Gastrocnemius medialis (tissue), 4 donors: ENCODE results near the gene CDK9. TPM values are rescaled to one million over a fixed set of nuclear protein-coding genes. Genes with fewer than 3 reads are reported as not detected.
"Not testable (repeated sequence)": the region's sequence is repeated elsewhere in the genome, so short reads cannot be mapped to it uniquely, and the experiment has no call there.

ENCODE experiments used
- ATAC-seq, 2 donors: fragments of 150-250 bp; one replicate each; pipeline ENCODE4 v1.9.1; 2016
- DNase-seq, 2 donors: peaks; one replicate each; pipeline ENCODE4 v3.0.0-alpha.2; 2019
- H3K27ac ChIP-seq, 4 donors: fragments of 200-600 bp; sonication (generic); 1 replicate in 1 of 4; 2 replicates in 3 of 4; pipeline ENCODE4 v1.5.1; 2016 to 2018; ENCODE audit warnings: mild to moderate bottlenecking in 2 of 4, moderate library complexity in 1 of 4
- H3K27me3 ChIP-seq, 3 donors: fragments of 200-600 bp; sonication (generic) in 2 of 3; 1 replicate in 1 of 3; 2 replicates in 2 of 3; pipeline versions ENCODE4 v1.5.1 to v1.6.0; 2016 to 2019; ENCODE audit warnings: mild to moderate bottlenecking in 1 of 3, moderate library complexity in 1 of 3
- H3K36me3 ChIP-seq, 2 donors: fragments of 200-600 bp; sonication (generic) in 1 of 2; one replicate each; pipeline ENCODE4 v1.5.1; 2017 to 2018
- H3K4me1 ChIP-seq, 2 donors: fragments of 200-600 bp; sonication (generic) in 1 of 2; one replicate each; pipeline ENCODE4 v1.5.1; 2016 to 2017; ENCODE audit warnings: mild to moderate bottlenecking in 2 of 2
- H3K4me3 ChIP-seq, 4 donors: fragments of 200-600 bp; sonication (generic) in 3 of 4; 1 replicate in 1 of 4; 2 replicates in 3 of 4; pipeline ENCODE4 v1.5.1; 2016 to 2019; ENCODE audit warnings: mild to moderate bottlenecking in 2 of 4
- H3K9me3 ChIP-seq, 3 donors: fragments of 200-600 bp; sonication (generic) in 2 of 3; 1 replicate in 1 of 3; 2 replicates in 2 of 3; pipeline ENCODE4 v1.5.1; 2016 to 2019
- POLR2A ChIP-seq, 2 donors: fragments of 450-650 bp; IDR thresholded peaks; one replicate each; pipeline ENCODE4 v1.6.1; 2017; ENCODE audit warnings: antibody characterized with exemption in 2 of 2, mild to moderate bottlenecking in 2 of 2, moderate library complexity in 2 of 2
- in situ Hi-C, 4 donors: fragments of 200-750 bp; cut with MboI; loops; one replicate each; pipeline versions ENCODE4 v1.15.0 to v1.8.0; 2017; ENCODE audit warnings: low sequenced_read_pairs in 4 of 4
- intact Hi-C: fragments of 100-400 bp; cut with DNase I; formaldehyde crosslinking; loops from one replicate; pipeline ENCODE4 v1.15.1; 2023; ENCODE audit warnings: low total_unique reads
- total RNA-seq, 4 donors: library from RNA; depleted of rRNA; stranded (reverse); fragments of >200 nt; gene quantifications; one replicate each; pipeline versions ENCODE4 v1.1.0 to v1.2.3, GENCODE V29; 2016
- TF ChIP-seq, protein P1 (sequence below), 5 experiments: fragments of 450-650 bp in 3 of 5; fragments of 200-600 bp in 2 of 5; sonication (generic) in 2 of 5; IDR thresholded peaks in 4 of 5; conservative IDR thresholded peaks in 1 of 5; 1 replicate in 4 of 5; 2 replicates in 1 of 5; pipeline ENCODE4 v1.5.1; 2016 to 2019; ENCODE audit warnings: antibody characterized with exemption in 5 of 5, mild to moderate bottlenecking in 3 of 5, moderate library complexity in 3 of 5

CDK9 gene
- total RNA-seq, 4 donors from 2014 or later: 50.3 to 71.2 (median 51.2) TPM

DNA sequence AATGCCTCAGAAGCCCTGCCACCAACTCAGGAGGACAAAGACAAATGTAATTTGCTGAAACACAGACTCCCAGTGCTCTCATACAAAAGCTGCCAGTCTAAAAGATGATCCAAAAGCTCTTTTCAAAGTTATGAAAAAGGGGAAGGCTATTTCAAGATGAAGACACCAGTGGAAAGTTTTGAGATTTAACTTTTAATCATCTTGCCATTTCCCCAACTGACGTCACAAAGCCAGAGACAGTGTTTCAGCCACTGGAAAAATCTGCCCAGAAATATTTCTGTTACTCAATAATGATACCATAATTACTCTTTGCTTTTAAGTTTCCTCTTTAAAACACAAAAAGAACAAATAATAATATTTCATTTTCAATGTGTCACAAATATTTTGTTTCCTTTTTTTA, 47.7 kb downstream of the CDK9 start:
- intact Hi-C loops (no loop called here), in situ Hi-C loops (no loop called here)
- ATAC-seq (peak; percentile 19 to 25), DNase-seq (no peak)
- H3K36me3 ChIP-seq: no peaks in the 10 kb centered on the region
- H3K27ac ChIP-seq: peak overlapping the region; percentile 38 to 64 (median 58)
- H3K27me3 ChIP-seq: no peaks in the 10 kb centered on the region
- peaks cover 44 to 53% of the 10 kb centered on the region in 2 donors for H3K4me1 ChIP-seq
- no peaks in the 10 kb centered on the region for H3K9me3 ChIP-seq
- TF ChIP-seq POLR2A (IDR thresholded peaks at IDR 0.05): no peak
- TF ChIP-seq, protein P1, sequence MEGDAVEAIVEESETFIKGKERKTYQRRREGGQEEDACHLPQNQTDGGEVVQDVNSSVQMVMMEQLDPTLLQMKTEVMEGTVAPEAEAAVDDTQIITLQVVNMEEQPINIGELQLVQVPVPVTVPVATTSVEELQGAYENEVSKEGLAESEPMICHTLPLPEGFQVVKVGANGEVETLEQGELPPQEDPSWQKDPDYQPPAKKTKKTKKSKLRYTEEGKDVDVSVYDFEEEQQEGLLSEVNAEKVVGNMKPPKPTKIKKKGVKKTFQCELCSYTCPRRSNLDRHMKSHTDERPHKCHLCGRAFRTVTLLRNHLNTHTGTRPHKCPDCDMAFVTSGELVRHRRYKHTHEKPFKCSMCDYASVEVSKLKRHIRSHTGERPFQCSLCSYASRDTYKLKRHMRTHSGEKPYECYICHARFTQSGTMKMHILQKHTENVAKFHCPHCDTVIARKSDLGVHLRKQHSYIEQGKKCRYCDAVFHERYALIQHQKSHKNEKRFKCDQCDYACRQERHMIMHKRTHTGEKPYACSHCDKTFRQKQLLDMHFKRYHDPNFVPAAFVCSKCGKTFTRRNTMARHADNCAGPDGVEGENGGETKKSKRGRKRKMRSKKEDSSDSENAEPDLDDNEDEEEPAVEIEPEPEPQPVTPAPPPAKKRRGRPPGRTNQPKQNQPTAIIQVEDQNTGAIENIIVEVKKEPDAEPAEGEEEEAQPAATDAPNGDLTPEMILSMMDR (IDR thresholded peaks at IDR 0.05 in 4 of 5, conservative IDR thresholded peaks at IDR 0.05 in 1 of 5): no peak
- H3K4me3 ChIP-seq: no peak overlapping the region

DNA sequence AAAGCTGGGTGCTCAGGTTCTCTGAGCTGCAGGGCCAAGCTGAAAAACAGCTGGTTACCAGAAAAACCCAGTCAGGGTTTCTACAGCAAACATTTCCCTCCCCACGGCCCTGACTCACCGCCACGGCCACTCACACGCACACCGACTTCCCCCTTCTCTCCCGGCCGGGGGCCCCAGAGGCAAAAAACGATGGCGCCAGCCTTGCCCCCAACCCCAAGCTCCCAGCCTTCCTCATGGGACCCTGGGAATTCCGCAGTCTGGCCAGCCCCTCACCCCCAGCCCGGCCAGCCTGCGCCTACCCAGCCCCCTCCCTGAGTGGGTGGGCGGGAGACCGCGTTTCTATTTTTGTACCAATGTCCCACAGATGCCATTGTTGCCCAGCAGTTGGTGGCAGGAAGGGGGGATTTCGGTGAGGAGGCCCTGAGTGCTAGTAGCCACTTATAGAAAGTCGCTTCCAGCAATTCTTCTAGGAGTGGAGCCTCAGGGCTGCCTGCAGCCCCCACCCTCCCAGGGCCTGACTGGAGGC, 50.2 kb downstream of the CDK9 start:
- TF ChIP-seq POLR2A (IDR thresholded peaks at IDR 0.05): no peak
- TF ChIP-seq, protein P1 (IDR thresholded peaks at IDR 0.05 in 4 of 5, conservative IDR thresholded peaks at IDR 0.05 in 1 of 5): no peak
- in situ Hi-C loops (no loop called here), intact Hi-C loops (no loop called here)
- H3K4me3 ChIP-seq: no peak overlapping the region
- DNase-seq: no peak
- no peaks in the 10 kb centered on the region for H3K27me3 ChIP-seq
- H3K27ac ChIP-seq: peak overlapping the region; percentile 61 to 76 (median 71)
- ATAC-seq: no peak
- no peaks in the 10 kb centered on the region for H3K9me3 ChIP-seq
- no peaks in the 10 kb centered on the region for H3K36me3 ChIP-seq
- peaks cover 43 to 44% of the 10 kb centered on the region in 2 donors for H3K4me1 ChIP-seq

GRCh38 chr9:127836561-127836960, 50.7 kb downstream of the CDK9 start:
- in situ Hi-C loops, DNase-seq, H3K36me3 ChIP-seq, ATAC-seq, H3K9me3 ChIP-seq, H3K27me3 ChIP-seq, H3K4me3 ChIP-seq, intact Hi-C loops: not testable (repeated sequence)
- Histone ChIP-seq H3K4me1 (peaks cover 43 to 44% of the 10 kb centered on the region in 2 donors), H3K27ac (peak overlapping the region; percentile 61 to 76 (median 71))

- Histone ChIP-seq H3K4me1 (peaks cover 43 to 44% of the 10 kb centered on the region in 2 donors), H3K9me3 (no peaks in the 10 kb centered on the region), H3K27me3 (no peaks in the 10 kb centered on the region), H3K27ac (peak overlapping the region in 3 of 4 donors; percentile 68 to 76 (median 72)), H3K4me3 (no peak overlapping the region), H3K36me3 (no peaks in the 10 kb centered on the region)
- TF ChIP-seq, protein P1 (IDR thresholded peaks at IDR 0.05 in 4 of 5, conservative IDR thresholded peaks at IDR 0.05 in 1 of 5): no peak
- no peak for TF ChIP-seq POLR2A (IDR thresholded peaks at IDR 0.05)
- no peak for ATAC-seq
- in situ Hi-C loops (no loop called here), intact Hi-C loops (no loop called here)
- DNase-seq: no peak
Measured at GRCh38 chr9:127837346-127837745, 51.5 kb downstream of the CDK9 start.

- peak; percentile 43 to 56 for DNase-seq
- TF ChIP-seq, protein P1 (IDR thresholded peaks at IDR 0.05 in 4 of 5, conservative IDR thresholded peaks at IDR 0.05 in 1 of 5): no peak
- TF ChIP-seq POLR2A (IDR thresholded peaks at IDR 0.05): peak in 1 of 2 donors; percentile 23
- Histone ChIP-seq H3K27ac (peak overlapping the region; percentile 63 to 70 (median 68)), H3K4me3 (no peak overlapping the region), H3K9me3 (no peaks in the 10 kb centered on the region), H3K36me3 (no peaks in the 10 kb centered on the region), H3K27me3 (no peaks in the 10 kb centered on the region), H3K4me1 (peaks cover 37 to 43% of the 10 kb centered on the region in 2 donors)
- intact Hi-C loops: no loop called here
- peak; percentile 56 to 64 for ATAC-seq
- in situ Hi-C loops: no loop called here
Measured at GRCh38 chr9:127838375-127839078, 52.7 kb downstream of the CDK9 start.
